A549 treated with DMSO at 1 μM for 4 hours (cell line): ENCODE measurements around the gene TES. TPM values are rescaled to one million over a fixed set of nuclear protein-coding genes. Genes with fewer than 3 reads are reported as not detected.

Experiments
- total RNA-seq: library from RNA; stranded (reverse); fragments of 200-300 nt; extraction: Qiagen RNA extraction; gene quantifications from 5 replicates; pipeline ENCODE4 v1.2.3, GENCODE V29; 2022; ENCODE audit warnings: low read depth

TES gene, protein sequence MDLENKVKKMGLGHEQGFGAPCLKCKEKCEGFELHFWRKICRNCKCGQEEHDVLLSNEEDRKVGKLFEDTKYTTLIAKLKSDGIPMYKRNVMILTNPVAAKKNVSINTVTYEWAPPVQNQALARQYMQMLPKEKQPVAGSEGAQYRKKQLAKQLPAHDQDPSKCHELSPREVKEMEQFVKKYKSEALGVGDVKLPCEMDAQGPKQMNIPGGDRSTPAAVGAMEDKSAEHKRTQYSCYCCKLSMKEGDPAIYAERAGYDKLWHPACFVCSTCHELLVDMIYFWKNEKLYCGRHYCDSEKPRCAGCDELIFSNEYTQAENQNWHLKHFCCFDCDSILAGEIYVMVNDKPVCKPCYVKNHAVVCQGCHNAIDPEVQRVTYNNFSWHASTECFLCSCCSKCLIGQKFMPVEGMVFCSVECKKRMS
- 47.2 to 67.4 TPM (median 60.0 TPM) in 5 replicates for total RNA-seq

DNA sequence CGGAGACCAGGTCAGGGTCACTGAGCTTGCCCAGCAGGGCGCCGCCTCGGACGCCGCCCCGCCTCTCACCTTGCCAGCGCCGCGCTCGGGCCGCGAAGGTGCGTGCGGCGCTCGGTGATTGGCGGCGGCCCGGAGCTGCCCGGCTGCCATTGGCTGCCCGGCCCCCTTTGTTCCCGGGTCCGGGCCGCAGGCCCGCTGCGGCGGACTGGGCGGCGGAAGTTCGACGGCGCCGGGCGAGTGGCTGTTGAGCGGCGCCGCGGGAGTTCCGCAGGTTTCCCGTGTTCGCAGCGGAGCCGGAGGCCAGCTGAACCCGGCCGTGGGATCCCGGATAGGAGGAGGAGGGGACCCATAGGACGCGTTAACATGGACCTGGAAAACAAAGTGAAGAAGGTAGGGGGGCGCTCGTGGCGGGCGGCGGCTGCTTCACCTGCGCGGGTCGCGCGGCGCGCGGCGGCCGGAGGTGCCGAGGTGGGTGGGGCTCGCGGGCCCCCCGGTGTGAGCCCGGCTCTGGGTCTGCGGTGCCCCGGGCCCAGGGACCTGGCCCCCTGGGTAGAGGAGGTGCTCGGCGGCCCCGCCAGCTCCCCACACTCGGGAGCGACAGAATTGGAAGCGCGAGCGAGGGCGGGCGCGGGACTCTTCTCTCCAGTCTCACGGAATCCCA lies at the start of gene TES:
Gene TES (plus strand): TSS at position 195 of the 661 bp plus-strand sequence. CDS start 169 bp downstream, at position 364.

Other genes with a start within 250 kb of the TES start
- 0.07 TPM in 1 of 5 replicates, not detected in the others for gene TFEC, start 179.8 kb upstream of the TES start, total RNA-seq